NCI-H524 (cell line): Measurements from ENCODE around the gene NYNRIN.

Experiments
- DNase-seq, 2 experiments: peaks; one replicate each; lab custom pipeline; 2025; lab: John Stamatoyannopoulos, UW

The NYNRIN gene

GRCh38 chr14:24392325-24393091 lies 6.3 kb upstream of the NYNRIN start:
- DNase-seq, result peak in 1 of 2 experiments; percentile 58

- DNase-seq, result peak in 1 of 2 experiments; percentile 49
Measured at GRCh38 chr14:24394275-24394674, 4.5 kb upstream of the NYNRIN start.

- DNase-seq, result no peak
Measured at GRCh38 chr14:24395609-24396582, 2.9 kb upstream of the NYNRIN start.

GRCh38 chr14:24397639-24398292 lies 1.0 kb upstream of the NYNRIN start:
- no peak for DNase-seq

- DNase-seq, result peak in 1 of 2 experiments; percentile 49
Measured at GRCh38 chr14:24398293-24398652, 530 bp upstream of the NYNRIN start.

- DNase-seq, result peak in 1 of 2 experiments; percentile 31
Measured at GRCh38 chr14:24399447-24399822, 632 bp downstream of the NYNRIN start.

- DNase-seq, result no peak
Measured at GRCh38 chr14:24399999-24400718, 1.4 kb downstream of the NYNRIN start.

GRCh38 chr14:24401810-24402702 lies 3.3 kb downstream of the NYNRIN start:
- no peak for DNase-seq

GRCh38 chr14:24403294-24403998 lies 4.6 kb downstream of the NYNRIN start:
- no peak for DNase-seq

- DNase-seq, result no peak
Measured at GRCh38 chr14:24404814-24405213, 6.0 kb downstream of the NYNRIN start.

GRCh38 chr14:24406416-24406815 lies 7.6 kb downstream of the NYNRIN start:
- no peak for DNase-seq

GRCh38 chr14:24407608-24408325 lies 9.0 kb downstream of the NYNRIN start:
- no peak for DNase-seq

GRCh38 chr14:24408764-24409163 lies 10.0 kb downstream of the NYNRIN start:
- DNase-seq, result peak; percentile 97 to 98

- DNase-seq, result peak; percentile 65 to 91
Measured at GRCh38 chr14:24409192-24409591, 10.4 kb downstream of the NYNRIN start.

GRCh38 chr14:24409956-24410355 lies 11.2 kb downstream of the NYNRIN start:
- no peak for DNase-seq

GRCh38 chr14:24411443-24412389 lies 12.9 kb downstream of the NYNRIN start:
- DNase-seq, result peak; percentile 42 to 77

- DNase-seq, result no peak
Measured at GRCh38 chr14:24414077-24414476, 15.3 kb downstream of the NYNRIN start.

GRCh38 chr14:24414732-24415420 lies 16.1 kb downstream of the NYNRIN start:
- no peak for DNase-seq
